HG02973 (cell line): ENCODE measurements around the gene TMEM200A.

Experiments
- ATAC-seq: cut with Tn5 transposase; IDR thresholded peaks from one replicate; pipeline ENCODE4 v1.9.1; 2021; ENCODE audit warnings: moderate library complexity; ENCODE audit not compliant: unreplicated experiment

The TMEM200A gene

GRCh38 chr6:130421585-130421984, 55.8 kb downstream of the TMEM200A start:
- no peak for ATAC-seq

- ATAC-seq = no peak
These were observed 57.2 kb downstream of the TMEM200A start for GRCh38 chr6:130423044-130423443.

- ATAC-seq = no peak
These were observed 58.9 kb downstream of the TMEM200A start for GRCh38 chr6:130424710-130425109.

- ATAC-seq = no peak
These were observed 59.7 kb downstream of the TMEM200A start for GRCh38 chr6:130425537-130425936.

- ATAC-seq = no peak
These were observed 60.4 kb downstream of the TMEM200A start for GRCh38 chr6:130426066-130426721.

GRCh38 chr6:130431346-130431852, 65.6 kb downstream of the TMEM200A start:
- no peak for ATAC-seq

- no peak for ATAC-seq
These were observed 67.0 kb downstream of the TMEM200A start for GRCh38 chr6:130432838-130433237.

- ATAC-seq = no peak
These were observed 68.5 kb downstream of the TMEM200A start for GRCh38 chr6:130434174-130434873.

GRCh38 chr6:130435181-130435580, 69.4 kb downstream of the TMEM200A start:
- ATAC-seq = no peak

GRCh38 chr6:130437961-130438360, 72.1 kb downstream of the TMEM200A start:
- no peak for ATAC-seq

- ATAC-seq = no peak
These were observed 81.6 kb downstream of the TMEM200A start for GRCh38 chr6:130447374-130447773.

GRCh38 chr6:130452336-130452735, 86.5 kb downstream of the TMEM200A start:
- no peak for ATAC-seq

GRCh38 chr6:130453230-130453629, 87.4 kb downstream of the TMEM200A start:
- no peak for ATAC-seq

GRCh38 chr6:130457605-130458004, 91.8 kb downstream of the TMEM200A start:
- no peak for ATAC-seq

GRCh38 chr6:130459316-130459715, 93.5 kb downstream of the TMEM200A start:
- ATAC-seq = no peak

GRCh38 chr6:130460934-130461333, 95.1 kb downstream of the TMEM200A start:
- ATAC-seq = no peak

GRCh38 chr6:130466052-130466747, 100.4 kb downstream of the TMEM200A start:
- no peak for ATAC-seq

GRCh38 chr6:130466748-130467061, 100.9 kb downstream of the TMEM200A start:
- no peak for ATAC-seq

- no peak for ATAC-seq
These were observed 101.6 kb downstream of the TMEM200A start for GRCh38 chr6:130467146-130468050.

GRCh38 chr6:130470766-130471165, 104.9 kb downstream of the TMEM200A start:
- no peak for ATAC-seq

GRCh38 chr6:130473886-130474285, 108.1 kb downstream of the TMEM200A start:
- no peak for ATAC-seq
